ENCODE results near the gene STX7. TPM values are rescaled to one million over a fixed set of nuclear protein-coding genes. Genes with fewer than 3 reads are reported as not detected.

The STX7 gene
- total and polyA plus RNA-seq, 5 donors from 2014 or later: 14.8 to 20.2 (median 19.0) TPM

DNA sequence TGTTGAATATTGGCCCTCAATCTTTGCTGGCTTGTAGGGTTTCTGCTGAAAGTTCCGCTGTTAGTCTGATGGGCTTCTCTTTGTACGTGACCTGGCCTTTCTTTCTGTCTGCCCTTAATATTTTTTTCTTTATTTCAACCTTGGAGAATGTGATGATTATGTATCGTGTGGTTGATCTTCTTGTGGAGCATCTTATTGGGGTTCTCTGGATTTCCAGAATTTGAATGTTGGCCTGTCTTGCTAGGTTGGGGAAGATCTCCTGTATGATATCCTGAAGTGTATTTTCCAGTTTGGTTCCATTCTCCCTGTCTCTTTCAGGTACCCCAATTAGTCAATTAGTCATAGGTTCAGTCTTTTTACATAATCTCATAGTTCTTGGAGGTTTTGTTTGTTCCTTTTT, 89.1 kb downstream of the STX7 start:
- Histone ChIP-seq H3K9me3 (ENCODE audit: control insufficient read depth in 2 of 2, low read length in 2 of 2) (peaks cover 0 to 3% of the 10 kb centered on the region in 2 experiments), H3K27me3 (ENCODE audit: control insufficient read depth, insufficient read depth, low read length) (peaks cover 10% of the 10 kb centered on the region), H3K27ac (ENCODE audit: insufficient read depth, low read length, poor library complexity, severe bottlenecking) (no peak overlapping the region), H3K4me1 (ENCODE audit: control insufficient read depth, insufficient read depth, low read length, poor library complexity, severe bottlenecking) (no peaks in the 10 kb centered on the region), H3K36me3 (ENCODE audit: control insufficient read depth, insufficient read depth, low read length) (no peaks in the 10 kb centered on the region), H3K4me3 (ENCODE audit: low read depth, low read length) (no peak overlapping the region)
- no peaks in the 10 kb centered on the region for H3K36me3 Mint-ChIP-seq
- no peak overlapping the region for H3K27ac Mint-ChIP-seq
- ATAC-seq (ENCODE audit: low read depth in 2 of 2): no peak
- no peaks in the 10 kb centered on the region for H3K4me1 Mint-ChIP-seq
- H3K4me3 Mint-ChIP-seq: no peak overlapping the region
- no peak for DNase-seq
- H3K9me3 Mint-ChIP-seq: peaks cover 0 to 23% (median 4%) of the 10 kb centered on the region in 7 donors
- peaks cover 7% of the 10 kb centered on the region for H3K27me3 Mint-ChIP-seq

- DNase-seq (no peak), ATAC-seq (ENCODE audit: low read depth in 2 of 2) (no peak)
- H3K4me1 ChIP-seq (ENCODE audit: control insufficient read depth, insufficient read depth, low read length, poor library complexity, severe bottlenecking): no peaks in the 10 kb centered on the region
- Mint-ChIP-seq H3K4me1 (no peaks in the 10 kb centered on the region), H3K4me3 (no peak overlapping the region), H3K9me3 (peaks cover 3 to 22% (median 7%) of the 10 kb centered on the region in 7 donors), H3K27ac (no peak overlapping the region), H3K27me3 (peaks cover 16% of the 10 kb centered on the region), H3K36me3 (no peaks in the 10 kb centered on the region)
- no peak overlapping the region for H3K4me3 ChIP-seq (ENCODE audit: low read depth, low read length)
- H3K27ac ChIP-seq (ENCODE audit: insufficient read depth, low read length, poor library complexity, severe bottlenecking): no peak overlapping the region
- no peaks in the 10 kb centered on the region for H3K27me3 ChIP-seq (ENCODE audit: control insufficient read depth, insufficient read depth, low read length)
- H3K36me3 ChIP-seq (ENCODE audit: control insufficient read depth, insufficient read depth, low read length): no peaks in the 10 kb centered on the region
- peaks cover 0 to 7% of the 10 kb centered on the region in 2 experiments for H3K9me3 ChIP-seq (ENCODE audit: control insufficient read depth in 2 of 2, low read length in 2 of 2)
Measured at GRCh38 chr6:132418235-132418965, 94.5 kb downstream of the STX7 start.

DNA sequence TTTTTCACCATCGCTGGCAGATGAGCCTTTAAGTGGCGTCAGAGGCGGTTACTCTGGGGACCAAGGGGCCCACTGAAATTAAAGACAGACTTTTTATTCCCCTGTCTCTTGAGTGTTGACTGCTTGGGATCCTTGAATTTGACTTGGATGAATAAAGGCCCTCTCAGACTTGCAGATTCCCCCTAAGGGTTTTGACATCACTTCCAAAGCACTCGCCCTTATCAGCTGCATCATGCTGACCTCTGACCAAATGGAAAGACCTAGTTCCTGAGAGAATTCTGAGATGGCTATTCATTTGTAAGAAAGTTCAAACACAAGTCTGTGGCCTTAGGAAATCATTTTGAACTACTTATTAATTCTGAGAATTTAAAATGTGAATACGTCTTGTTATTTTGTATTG, 98.2 kb downstream of the STX7 start:
- no peak overlapping the region for H3K4me3 ChIP-seq (ENCODE audit: low read depth, low read length)
- H3K4me1 ChIP-seq (ENCODE audit: control insufficient read depth, insufficient read depth, low read length, poor library complexity, severe bottlenecking): no peaks in the 10 kb centered on the region
- no peaks in the 10 kb centered on the region for H3K36me3 Mint-ChIP-seq
- no peak overlapping the region for H3K4me3 Mint-ChIP-seq
- ATAC-seq (ENCODE audit: low read depth in 2 of 2) (no peak), DNase-seq (no peak)
- no peaks in the 10 kb centered on the region for H3K36me3 ChIP-seq (ENCODE audit: control insufficient read depth, insufficient read depth, low read length)
- peaks cover 0 to 7% of the 10 kb centered on the region in 2 experiments for H3K9me3 ChIP-seq (ENCODE audit: control insufficient read depth in 2 of 2, low read length in 2 of 2)
- H3K27ac Mint-ChIP-seq: no peak overlapping the region
- H3K9me3 Mint-ChIP-seq: peaks cover 0 to 5% (median 3%) of the 10 kb centered on the region in 7 donors
- H3K4me1 Mint-ChIP-seq: no peaks in the 10 kb centered on the region
- peaks cover 27% of the 10 kb centered on the region for H3K27me3 Mint-ChIP-seq
- no peak overlapping the region for H3K27ac ChIP-seq (ENCODE audit: insufficient read depth, low read length, poor library complexity, severe bottlenecking)
- peaks cover 2% of the 10 kb centered on the region for H3K27me3 ChIP-seq (ENCODE audit: control insufficient read depth, insufficient read depth, low read length)

- no peaks in the 10 kb centered on the region for H3K36me3 Mint-ChIP-seq
- no peaks in the 10 kb centered on the region for H3K4me1 Mint-ChIP-seq
- H3K27me3 Mint-ChIP-seq: peaks cover 27% of the 10 kb centered on the region
- H3K4me3 Mint-ChIP-seq: no peak overlapping the region
- Histone ChIP-seq H3K27ac (ENCODE audit: insufficient read depth, low read length, poor library complexity, severe bottlenecking) (no peak overlapping the region), H3K4me3 (ENCODE audit: low read depth, low read length) (no peak overlapping the region), H3K4me1 (ENCODE audit: control insufficient read depth, insufficient read depth, low read length, poor library complexity, severe bottlenecking) (no peaks in the 10 kb centered on the region), H3K27me3 (ENCODE audit: control insufficient read depth, insufficient read depth, low read length) (peaks cover 2% of the 10 kb centered on the region), H3K9me3 (ENCODE audit: control insufficient read depth in 2 of 2, low read length in 2 of 2) (peaks cover 0 to 7% of the 10 kb centered on the region in 2 experiments), H3K36me3 (ENCODE audit: control insufficient read depth, insufficient read depth, low read length) (no peaks in the 10 kb centered on the region)
- no peak for ATAC-seq (ENCODE audit: low read depth in 2 of 2)
- no peak overlapping the region for H3K27ac Mint-ChIP-seq
- peaks cover 0 to 5% (median 3%) of the 10 kb centered on the region in 7 donors for H3K9me3 Mint-ChIP-seq
- DNase-seq: no peak
Measured at GRCh38 chr6:132414322-132414721, 98.6 kb downstream of the STX7 start.

GRCh38 chr6:132413499-132413802, 99.5 kb downstream of the STX7 start:
- no peak overlapping the region for H3K27ac Mint-ChIP-seq
- peaks cover 0 to 7% of the 10 kb centered on the region in 2 experiments for H3K9me3 ChIP-seq (ENCODE audit: control insufficient read depth in 2 of 2, low read length in 2 of 2)
- no peaks in the 10 kb centered on the region for H3K4me1 ChIP-seq (ENCODE audit: control insufficient read depth, insufficient read depth, low read length, poor library complexity, severe bottlenecking)
- H3K36me3 ChIP-seq (ENCODE audit: control insufficient read depth, insufficient read depth, low read length): no peaks in the 10 kb centered on the region
- H3K36me3 Mint-ChIP-seq: no peaks in the 10 kb centered on the region
- peaks cover 0 to 5% (median 3%) of the 10 kb centered on the region in 7 donors for H3K9me3 Mint-ChIP-seq
- peaks cover 2% of the 10 kb centered on the region for H3K27me3 ChIP-seq (ENCODE audit: control insufficient read depth, insufficient read depth, low read length)
- no peak overlapping the region for H3K4me3 ChIP-seq (ENCODE audit: low read depth, low read length)
- no peak for DNase-seq
- no peaks in the 10 kb centered on the region for H3K4me1 Mint-ChIP-seq
- no peak overlapping the region for H3K4me3 Mint-ChIP-seq
- H3K27ac ChIP-seq (ENCODE audit: insufficient read depth, low read length, poor library complexity, severe bottlenecking): no peak overlapping the region
- H3K27me3 Mint-ChIP-seq: peaks cover 28% of the 10 kb centered on the region
- no peak for ATAC-seq (ENCODE audit: low read depth in 2 of 2)

DNA sequence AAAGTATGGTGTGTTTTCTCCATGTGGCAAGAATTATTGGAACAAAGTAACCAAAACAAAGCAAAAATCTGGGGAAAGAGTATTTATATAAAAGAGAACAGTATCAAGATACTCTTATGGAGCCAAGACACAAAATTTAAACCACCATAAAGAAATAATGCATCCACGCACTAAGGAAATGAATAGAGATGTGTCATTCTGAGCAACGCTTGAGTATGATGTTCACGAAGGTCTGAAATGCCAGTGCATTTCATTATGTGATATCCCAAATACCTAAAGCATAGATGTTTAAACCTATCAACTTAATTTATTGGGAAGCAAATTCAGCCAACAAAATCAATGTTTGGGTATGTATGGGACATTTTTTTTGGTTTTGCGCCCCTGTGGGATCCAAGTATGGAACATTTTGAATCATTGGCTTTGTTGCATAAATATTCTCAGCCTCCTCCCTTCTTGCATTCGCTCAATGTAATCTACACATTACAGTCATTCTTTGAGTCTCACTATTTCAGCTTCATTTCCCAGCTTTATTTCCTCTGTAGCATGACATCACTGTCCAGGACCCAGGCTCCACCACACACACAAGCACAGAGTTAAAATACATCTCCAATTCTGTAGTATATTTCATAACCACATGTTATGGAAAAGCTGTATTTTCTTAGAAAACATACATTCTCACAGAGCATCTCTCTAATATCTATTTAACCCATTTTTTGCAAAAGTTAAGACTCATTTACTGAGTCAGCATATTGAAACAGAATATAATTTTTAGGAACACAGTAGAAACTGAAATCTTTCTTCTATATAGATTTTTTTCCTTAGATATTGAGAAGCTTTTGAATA, 100.0 kb downstream of the STX7 start:
- no peak overlapping the region for H3K27ac Mint-ChIP-seq
- no peak overlapping the region for H3K4me3 Mint-ChIP-seq
- Histone ChIP-seq H3K4me3 (ENCODE audit: low read depth, low read length) (no peak overlapping the region), H3K4me1 (ENCODE audit: control insufficient read depth, insufficient read depth, low read length, poor library complexity, severe bottlenecking) (no peaks in the 10 kb centered on the region), H3K9me3 (ENCODE audit: control insufficient read depth in 2 of 2, low read length in 2 of 2) (peaks cover 0 to 7% of the 10 kb centered on the region in 2 experiments), H3K36me3 (ENCODE audit: control insufficient read depth, insufficient read depth, low read length) (no peaks in the 10 kb centered on the region), H3K27me3 (ENCODE audit: control insufficient read depth, insufficient read depth, low read length) (peaks cover 2% of the 10 kb centered on the region), H3K27ac (ENCODE audit: insufficient read depth, low read length, poor library complexity, severe bottlenecking) (no peak overlapping the region)
- no peak for ATAC-seq (ENCODE audit: low read depth in 2 of 2)
- H3K9me3 Mint-ChIP-seq: peaks cover 0 to 5% (median 3%) of the 10 kb centered on the region in 7 donors
- no peaks in the 10 kb centered on the region for H3K4me1 Mint-ChIP-seq
- H3K27me3 Mint-ChIP-seq: peaks cover 32% of the 10 kb centered on the region
- H3K36me3 Mint-ChIP-seq: no peaks in the 10 kb centered on the region
- no peak for DNase-seq

- H3K36me3 ChIP-seq (ENCODE audit: control insufficient read depth, insufficient read depth, low read length): no peaks in the 10 kb centered on the region
- DNase-seq: no peak
- H3K27me3 ChIP-seq (ENCODE audit: control insufficient read depth, insufficient read depth, low read length): peaks cover 2% of the 10 kb centered on the region
- Mint-ChIP-seq H3K36me3 (no peaks in the 10 kb centered on the region), H3K4me1 (no peaks in the 10 kb centered on the region), H3K9me3 (peaks cover 0 to 1% (median 0%) of the 10 kb centered on the region in 7 donors), H3K4me3 (no peak overlapping the region), H3K27me3 (peaks cover 41% of the 10 kb centered on the region), H3K27ac (no peak overlapping the region)
- H3K9me3 ChIP-seq (ENCODE audit: control insufficient read depth in 2 of 2, low read length in 2 of 2): peaks cover 0 to 2% of the 10 kb centered on the region in 2 experiments
- no peak overlapping the region for H3K27ac ChIP-seq (ENCODE audit: insufficient read depth, low read length, poor library complexity, severe bottlenecking)
- H3K4me1 ChIP-seq (ENCODE audit: control insufficient read depth, insufficient read depth, low read length, poor library complexity, severe bottlenecking): no peaks in the 10 kb centered on the region
- H3K4me3 ChIP-seq (ENCODE audit: low read depth, low read length): no peak overlapping the region
- no peak for ATAC-seq (ENCODE audit: low read depth in 2 of 2)
Measured at GRCh38 chr6:132411296-132411695, 101.6 kb downstream of the STX7 start.

Measured in CD4-positive, CD25-positive, alpha-beta regulatory T cell (primary cell).